OCI-LY3 (cell line): Measurements from ENCODE around the gene RBM6.

Experiments used
- H2AFZ ChIP-seq: fragments of 200-600, 300-600 bp; shearing (Covaris generic); 2 replicates; pipeline ENCODE4 v1.6.0; 2014; ENCODE audit warnings: antibody characterized with exemption, low read depth, low read length
- H3K27ac ChIP-seq: fragments of 200-600, 300-600 bp; sonication (generic); 2 replicates; pipeline ENCODE4 v1.5.1; 2014; ENCODE audit warnings: mild to moderate bottlenecking, low read length, moderate library complexity, mixed read lengths
- H3K27me3 ChIP-seq: fragments of 200-600, 300-600 bp; sonication (generic); 2 replicates; pipeline ENCODE4 v1.6.1; 2014; ENCODE audit warnings: low read depth, low read length, mixed read lengths
- H3K36me3 ChIP-seq: fragments of 200-600, 300-600 bp; sonication (generic); replicated peaks from 2 replicates; pipeline ENCODE3; 2014; ENCODE audit warnings: low read depth, low read length, mixed read lengths
- H3K4me1 ChIP-seq: fragments of 300-600, 200-600 bp; sonication (generic); 2 replicates; pipeline ENCODE4 v1.6.1; 2014; ENCODE audit warnings: low read length, mixed read lengths
- H3K4me2 ChIP-seq: fragments of 200-600, 300-600 bp; sonication (generic); 2 replicates; pipeline ENCODE4 v1.6.1; 2014; ENCODE audit warnings: low read length, mixed read lengths
- H3K4me3 ChIP-seq: fragments of 300-600, 200-600 bp; sonication (generic); 2 replicates; pipeline ENCODE4 v1.5.1; 2014; ENCODE audit warnings: antibody characterized with exemption, mild to moderate bottlenecking, low read length, moderate library complexity
- H3K79me2 ChIP-seq: fragments of 300-600, 200-600 bp; shearing (Covaris generic); 2 replicates; pipeline ENCODE4 v1.6.1; 2014; ENCODE audit warnings: mild to moderate bottlenecking, low read length, mixed read lengths
- H3K9ac ChIP-seq: fragments of 300-600, 200-600 bp; shearing (Covaris generic); 2 replicates; pipeline ENCODE4 v1.6.0; 2014; ENCODE audit warnings: mild to moderate bottlenecking, low read length, moderate library complexity
- H3K9me3 ChIP-seq: fragments of 200-600, 300-600 bp; shearing (Covaris generic); 2 replicates; pipeline ENCODE4 v1.6.1; 2014; ENCODE audit warnings: low read length, mixed read lengths; ENCODE audit not compliant: insufficient read depth
- H4K20me1 ChIP-seq: fragments of 200-600, 300-600 bp; sonication (generic); 2 replicates; pipeline ENCODE4 v1.6.1; 2016; ENCODE audit warnings: low read length, mixed read lengths; ENCODE audit not compliant: insufficient read depth
- CTCF ChIP-seq: fragments of 200-600, 300-600 bp; sonication (generic); IDR thresholded peaks from 2 replicates; pipeline ENCODE4 v1.5.1; 2014; ENCODE audit warnings: antibody characterized with exemption, low read length, low read depth
- EZH2phosphoT487 ChIP-seq: fragments of 200-600 bp; shearing (Covaris generic); IDR thresholded peaks from 2 replicates; pipeline ENCODE4 v1.6.1; 2018; ENCODE audit warnings: antibody characterized with exemption, mixed run types, low read depth

Gene RBM6

GRCh38 chr3:49994476-49994875 lies 54.5 kb downstream of the RBM6 start:
- no peak overlapping the region for H3K4me2 ChIP-seq
- H3K27ac ChIP-seq, result no peak overlapping the region
- peaks cover 21% of the 10 kb centered on the region for H4K20me1 ChIP-seq
- no peaks in the 10 kb centered on the region; the same call in 1 of the 2 replicates for H3K79me2 ChIP-seq
- no peak overlapping the region for H2AFZ ChIP-seq
- no peaks in the 10 kb centered on the region for H3K9me3 ChIP-seq
- no peaks in the 10 kb centered on the region for H3K27me3 ChIP-seq
- no peak overlapping the region for H3K4me3 ChIP-seq
- no peak for TF ChIP-seq CTCF
- no peak for TF ChIP-seq EZH2phosphoT487
- peaks cover 15% of the 10 kb centered on the region for H3K36me3 ChIP-seq
- no peaks in the 10 kb centered on the region for H3K4me1 ChIP-seq
- H3K9ac ChIP-seq, result no peak overlapping the region

GRCh38 chr3:49996016-49996415 lies 56.1 kb downstream of the RBM6 start:
- TF ChIP-seq EZH2phosphoT487 (no peak), CTCF (no peak)

GRCh38 chr3:49997862-49998261 lies 57.9 kb downstream of the RBM6 start:
- H3K4me2 ChIP-seq, result no peak overlapping the region
- H3K27ac ChIP-seq, result no peak overlapping the region
- no peaks in the 10 kb centered on the region for H3K4me1 ChIP-seq
- H3K36me3 ChIP-seq, result peaks cover 25% of the 10 kb centered on the region
- H4K20me1 ChIP-seq, result peaks cover 16% of the 10 kb centered on the region
- no peak overlapping the region for H3K9ac ChIP-seq
- peaks cover 4% of the 10 kb centered on the region; the same call in 1 of the 2 replicates for H3K79me2 ChIP-seq
- H2AFZ ChIP-seq, result no peak overlapping the region
- H3K9me3 ChIP-seq, result no peaks in the 10 kb centered on the region
- H3K27me3 ChIP-seq, result no peaks in the 10 kb centered on the region
- TF ChIP-seq EZH2phosphoT487 (no peak), CTCF (no peak)
- no peak overlapping the region for H3K4me3 ChIP-seq

More at GRCh38 chr3:49996016-49996415, 56.1 kb downstream of the RBM6 start:
- Histone ChIP-seq H3K9me3 (no peaks in the 10 kb centered on the region), H3K4me1 (no peaks in the 10 kb centered on the region), H3K4me3 (no peak overlapping the region), H3K27ac (no peak overlapping the region), H2AFZ (no peak overlapping the region), H3K27me3 (no peaks in the 10 kb centered on the region), H3K36me3 (peaks cover 18% of the 10 kb centered on the region), H3K4me2 (no peak overlapping the region), H3K79me2 (no peaks in the 10 kb centered on the region; the same call in 1 of the 2 replicates), H4K20me1 (peaks cover 21% of the 10 kb centered on the region), H3K9ac (no peak overlapping the region)

- TF ChIP-seq EZH2phosphoT487 (no peak), CTCF (no peak)
- H3K36me3 ChIP-seq, result peaks cover 25% of the 10 kb centered on the region
- H2AFZ ChIP-seq, result no peak overlapping the region
- H3K4me3 ChIP-seq, result no peak overlapping the region
- no peaks in the 10 kb centered on the region for H3K9me3 ChIP-seq
- H3K27ac ChIP-seq, result no peak overlapping the region
- H3K9ac ChIP-seq, result no peak overlapping the region
- H3K4me2 ChIP-seq, result no peak overlapping the region
- no peaks in the 10 kb centered on the region for H3K4me1 ChIP-seq
- H4K20me1 ChIP-seq, result peaks cover 16% of the 10 kb centered on the region
- no peaks in the 10 kb centered on the region for H3K27me3 ChIP-seq
- H3K79me2 ChIP-seq, result peaks cover 4% of the 10 kb centered on the region; the same call in 1 of the 2 replicates
These were observed 58.4 kb downstream of the RBM6 start for GRCh38 chr3:49998326-49998725.
